ENCODE measurements around the gene PTGES3. TPM values are rescaled to one million over a fixed set of nuclear protein-coding genes. Genes with fewer than 3 reads are reported as not detected.

PTGES3 gene
- total RNA-seq (2021; fragmentation: NEBNext Ultra II Directional; extraction: Animal tissue kit (Norgen Biotek cat#: 25700)): 453 and 464 TPM in 2 replicates
- 62.2 and 111 TPM in 2 replicates for polyA plus RNA-seq (2011; rRNA removed)
- polyA plus RNA-seq (2011; cell fraction: cytosol; rRNA removed): 114 TPM
- 72.5 TPM for polyA plus RNA-seq (2011; cell fraction: nucleus; rRNA removed)
- polyA plus RNA-seq (2012, experiment 1 of 2): 209 to 368 TPM (median 231 TPM) in 4 replicates
- 91.5 TPM for polyA plus RNA-seq (2012, experiment 2 of 2)
- 399 TPM for polyA plus RNA-seq (2013, experiment 1 of 2)
- polyA plus RNA-seq (2013, experiment 2 of 2): 418 TPM
- 47.3 and 67.3 TPM in 2 replicates for polyA minus RNA-seq (2011; rRNA and poly(A)+ RNA removed)
- 138 TPM for polyA minus RNA-seq (2011; cell fraction: cytosol; rRNA and poly(A)+ RNA removed)
- polyA minus RNA-seq (2011; cell fraction: nucleus; rRNA and poly(A)+ RNA removed): 56.6 TPM
- long read RNA-seq, experiment 1, transcript PTGES3-201 (8 exons, 1,920 nt): major isoform, 194 of 729 reads
- long read RNA-seq, experiment 1, transcript PTGES3-204 (7 exons, 1,017 nt): minor isoform, 6 of 729 reads
- long read RNA-seq, experiment 1, partial matches to known transcripts: 381 of 729 reads
- long read RNA-seq, experiment 1, other reads (novel, unspliced or antisense): 144 of 729 reads
- long read RNA-seq, experiment 2, transcript PTGES3-201 (8 exons, 1,920 nt): major isoform, 523 of 624 reads
- long read RNA-seq, experiment 2, transcript PTGES3-202 (7 exons, 1,547 nt): minor isoform, 15 of 624 reads
- long read RNA-seq, experiment 2, transcript PTGES3-204 (7 exons, 1,017 nt): minor isoform, 10 of 624 reads
- long read RNA-seq, experiment 2, partial matches to known transcripts: 41 of 624 reads
- long read RNA-seq, experiment 2, other reads (novel, unspliced or antisense): 33 of 624 reads

DNA sequence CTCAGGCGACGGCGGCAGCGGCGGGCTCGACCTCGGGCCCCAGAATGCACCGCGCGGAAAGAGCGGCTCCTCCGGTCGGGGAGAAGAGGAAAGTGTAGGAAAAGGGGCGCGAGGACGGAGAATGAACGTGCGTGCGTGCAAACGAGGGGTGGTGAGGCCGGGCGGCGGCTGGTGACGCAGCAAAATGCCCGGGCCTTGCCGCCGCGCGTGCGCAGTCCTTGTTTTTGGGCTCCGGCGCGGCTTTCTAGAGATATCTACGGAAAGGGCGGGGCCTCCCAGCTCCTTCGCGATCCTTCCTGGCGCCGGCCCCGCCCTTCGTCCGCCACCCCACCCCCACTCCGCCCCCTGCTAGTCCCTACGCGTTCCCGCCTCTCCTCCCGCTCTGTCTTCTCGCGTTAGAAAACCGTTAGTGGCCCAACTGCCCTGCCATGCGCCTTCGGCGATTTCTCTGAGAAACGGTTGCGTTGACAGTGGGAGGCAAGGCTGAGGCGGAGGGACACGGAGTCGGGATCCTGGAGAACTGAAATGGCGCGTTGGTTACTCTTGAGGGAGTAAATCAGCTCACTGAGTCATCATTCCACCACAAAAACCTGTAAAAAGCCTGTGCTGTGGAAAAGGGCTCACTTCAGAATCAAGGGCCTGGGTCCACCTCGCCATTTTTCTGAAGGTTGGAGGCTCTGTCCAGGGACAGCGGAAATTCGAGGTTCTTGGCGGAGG is at the start of gene PTGES3:
Gene PTGES3, minus strand, starts transcription at position 156 of the 717 bp plus-strand sequence. CDS start 285 bp downstream, outside the sequence.
- DNase-seq (ENCODE audit: low read depth in 1 of 2, low spot score in 2 of 2) (peak; percentile 94 to 97), FAIRE-seq (no peak)
- Histone ChIP-seq H3K27me3 (replicated peaks in 1 of 4; ENCODE audit: control insufficient read depth in 3 of 4, extremely low read depth in 1 of 4, insufficient read depth in 3 of 4, low read length in 3 of 4) (no peaks in the 10 kb centered on the region), H2BK20ac (ENCODE audit: low read length) (no peak within 1 kb of the TSS), H4K20me1 (replicated peaks in 1 of 2; ENCODE audit: control insufficient read depth in 1 of 2, insufficient read depth in 2 of 2, low read length in 2 of 2) (peaks cover 9 to 14% of the 10 kb centered on the region in 2 experiments), H3K9ac (replicated peaks in 1 of 4; ENCODE audit: extremely low read depth in 1 of 4, low read depth in 3 of 4, low read length in 3 of 4) (peak within 1 kb of the TSS; percentile 91 to 97 (median 96)), H3K4me3 (ENCODE audit: extremely low read depth in 1 of 4, insufficient read depth in 2 of 4, low read depth in 3 of 4, low read length in 4 of 4) (peak within 1 kb of the TSS; percentile 81 to 98 (median 94)), H2AFZ (ENCODE audit: low read length) (no peak within 1 kb of the TSS), H2BK5ac (ENCODE audit: low read depth, low read length) (peak within 1 kb of the TSS; percentile 93), H3K56ac (replicated peaks; ENCODE audit: insufficient read length, low read depth, low read length) (peak within 1 kb of the TSS; percentile 93), H3K23ac (ENCODE audit: insufficient read length) (no peak within 1 kb of the TSS), H3K23me2 (ENCODE audit: low read depth, low read length) (peaks cover 7% of the 10 kb centered on the region), H4K8ac (ENCODE audit: extremely low read depth, insufficient read depth, low read length) (peak within 1 kb of the TSS; percentile 96), H2BK120ac (replicated peaks; ENCODE audit: low read depth, low read length) (peak within 1 kb of the TSS; percentile 91), H3K9me3 (ENCODE audit: insufficient read depth in 2 of 2, low read depth in 1 of 2, low read length in 1 of 2) (no peaks in the 10 kb centered on the region), H3K4me1 (replicated peaks in 1 of 4; ENCODE audit: control insufficient read depth in 3 of 4, insufficient read depth in 4 of 4, low read length in 3 of 4) (no peaks in the 10 kb centered on the region; a peak in 2 of 7 replicates), H4K5ac (ENCODE audit: insufficient read length, low read depth, low read length) (peak within 1 kb of the TSS; percentile 96), H3K27ac (ENCODE audit: low read depth, low read length) (peak within 1 kb of the TSS; percentile 92), H3K4me2 (ENCODE audit: insufficient read depth in 1 of 2, low read depth in 2 of 2, low read length in 2 of 2) (peak within 1 kb of the TSS; percentile 77 to 100), H3K18ac (ENCODE audit: extremely low read depth, low read length) (peak within 1 kb of the TSS; percentile 91), H4K91ac (replicated peaks; ENCODE audit: insufficient read length, low read length) (peak within 1 kb of the TSS; percentile 98), H3K79me1 (ENCODE audit: low read depth, low read length) (no peaks in the 10 kb centered on the region), H2BK12ac (ENCODE audit: low read depth, low read length) (peak within 1 kb of the TSS; percentile 46; the same call in 1 of the 2 replicates), H3K4ac (replicated peaks; ENCODE audit: insufficient read length, low read depth, low read length) (peak within 1 kb of the TSS; percentile 61), H2AK5ac (ENCODE audit: low read depth, low read length) (peak within 1 kb of the TSS; percentile 92), H3K14ac (ENCODE audit: insufficient read length) (peak within 1 kb of the TSS; percentile 74), H2BK15ac (ENCODE audit: low read length) (no peak within 1 kb of the TSS), H3K79me2 (ENCODE audit: control insufficient read depth in 1 of 2, insufficient read depth in 2 of 2, low read length in 2 of 2) (peaks cover 35 to 44% of the 10 kb centered on the region in 2 experiments), H3K36me3 (ENCODE audit: control insufficient read depth in 2 of 4, insufficient read depth in 4 of 4, low read length in 3 of 4) (peaks cover 0 to 16% (median 2%) of the 10 kb centered on the region in 4 experiments; a peak in 1 of 8 replicates)
- WGBS, 2 experiments (ENCODE audit: extremely low coverage in 1 of 2, insufficient coverage in 1 of 2, insufficient read length in 1 of 2, insufficient replicate concordance in 2 of 2, low coverage in 1 of 2, low lambda C conversion rate in 2 of 2, missing lambda C conversion rate in 1 of 2): 2% methylated on average over 45 of the region's 64 CpGs; no CpG with 5 or more reads in 1 of the 2 experiments
- ChIA-PET POLR2A (ENCODE audit: partially characterized antibody) (interaction anchor here (0.5 to 52.4 kb wide), 25 partner anchors 9 to 487 kb away, joined by 3 to 1406 read pairs (median 6); partner anchors contain the start of genes ATP5F1B, BAZ2A, LRP1 and NACA), CTCF (ENCODE audit: partially characterized antibody) (interaction anchor here (0.6 to 2.2 kb wide), 7 partner anchors 10 to 52 kb away, joined by 3 to 7 read pairs (median 6); partner anchors contain the start of gene NACA)
- TF ChIP-seq MAX (IDR thresholded peaks at IDR 0.05): peak; percentile 93
- TF ChIP-seq SUZ12 (IDR thresholded peaks at IDR 0.05; ENCODE audit: low read length): no peak
- peak in 1 of 2 experiments; percentile 55; a peak in 2 of 4 replicates for TF ChIP-seq SIN3A (conservative IDR thresholded peaks at IDR 0.05 in 1 of 2, IDR thresholded peaks at IDR 0.05 in 1 of 2; ENCODE audit: low read depth in 1 of 2, low read length in 2 of 2)
- TF ChIP-seq GABPA (IDR thresholded peaks at IDR 0.05; ENCODE audit: borderline replicate concordance, insufficient read depth, low read length): no peak
- no peak for TF ChIP-seq ZNF274 (IDR thresholded peaks at IDR 0.05; ENCODE audit: borderline replicate concordance, extremely low read depth, low read length)
- TF ChIP-seq HDAC6 (IDR thresholded peaks at IDR 0.05; ENCODE audit: low read depth, low read length): no peak
- TF ChIP-seq POLR2A (IDR thresholded peaks at IDR 0.05; ENCODE audit: control extremely low read depth in 1 of 2, low read depth in 2 of 2, low read length in 2 of 2): peak; percentile 91
